GM18873 (cell line): ENCODE data around the gene NDUFV3.
"Not testable (repeated sequence)": the region's sequence is repeated elsewhere in the genome, so short reads cannot be mapped to it uniquely, and the experiment has no call there.

Experiments
- ATAC-seq: cut with Tn5 transposase; IDR thresholded peaks from one replicate; pipeline ENCODE4 v1.9.1; 2021; ENCODE audit warnings: mild to moderate bottlenecking, moderate library complexity, moderate number of reproducible peaks; ENCODE audit not compliant: unreplicated experiment, low FRiP score

Gene NDUFV3

GRCh38 chr21:42883921-42884320, 9.2 kb upstream of the NDUFV3 start:
- no peak for ATAC-seq

- ATAC-seq, result no peak
Measured at GRCh38 chr21:42887326-42887725, 5.8 kb upstream of the NDUFV3 start.

- ATAC-seq, result no peak
Measured at GRCh38 chr21:42892582-42892930, 553 bp upstream of the NDUFV3 start.

GRCh38 chr21:42900446-42900845, 7.3 kb downstream of the NDUFV3 start:
- no peak for ATAC-seq

GRCh38 chr21:42903817-42904216, 10.7 kb downstream of the NDUFV3 start:
- no peak for ATAC-seq

- no peak for ATAC-seq
Measured at GRCh38 chr21:42905195-42905594, 12.1 kb downstream of the NDUFV3 start.

- ATAC-seq, result no peak
Measured at GRCh38 chr21:42906233-42906632, 13.1 kb downstream of the NDUFV3 start.

- ATAC-seq, result not testable (repeated sequence)
Measured at GRCh38 chr21:42908484-42908883, 15.4 kb downstream of the NDUFV3 start.

- ATAC-seq, result not testable (repeated sequence)
Measured at GRCh38 chr21:42911920-42912319, 18.8 kb downstream of the NDUFV3 start.

- no peak for ATAC-seq
Measured at GRCh38 chr21:42913476-42913875, 20.4 kb downstream of the NDUFV3 start.

- no peak for ATAC-seq
Measured at GRCh38 chr21:42918291-42918690, 25.2 kb downstream of the NDUFV3 start.

- no peak for ATAC-seq
Measured at GRCh38 chr21:42921927-42922326, 28.8 kb downstream of the NDUFV3 start.

GRCh38 chr21:42922918-42923317, 29.8 kb downstream of the NDUFV3 start:
- ATAC-seq, result no peak

GRCh38 chr21:42923553-42924432, 30.7 kb downstream of the NDUFV3 start:
- ATAC-seq, result no peak

GRCh38 chr21:42924433-42924751, 31.3 kb downstream of the NDUFV3 start:
- no peak for ATAC-seq

GRCh38 chr21:42925114-42925926, 32.2 kb downstream of the NDUFV3 start, which contains the start of gene ERVH48-1:
ERVH48-1 (minus strand) TSS chr21:42925630; CDS start chr21:42919006, 6,624 bp downstream.
- no peak for ATAC-seq

GRCh38 chr21:42927474-42928200, 34.5 kb downstream of the NDUFV3 start:
- not testable (repeated sequence) for ATAC-seq

GRCh38 chr21:42929969-42930368, 36.9 kb downstream of the NDUFV3 start:
- ATAC-seq, result no peak

- no peak for ATAC-seq
Measured at GRCh38 chr21:42931560-42932235, 38.6 kb downstream of the NDUFV3 start.

- ATAC-seq, result not testable (repeated sequence)
Measured at GRCh38 chr21:42932378-42933136, 39.4 kb downstream of the NDUFV3 start.
